Measurements from ENCODE around the gene AKR1C1.
"Not testable (repeated sequence)": the region's sequence is repeated elsewhere in the genome, so short reads cannot be mapped to it uniquely, and the experiment has no call there.

DNA sequence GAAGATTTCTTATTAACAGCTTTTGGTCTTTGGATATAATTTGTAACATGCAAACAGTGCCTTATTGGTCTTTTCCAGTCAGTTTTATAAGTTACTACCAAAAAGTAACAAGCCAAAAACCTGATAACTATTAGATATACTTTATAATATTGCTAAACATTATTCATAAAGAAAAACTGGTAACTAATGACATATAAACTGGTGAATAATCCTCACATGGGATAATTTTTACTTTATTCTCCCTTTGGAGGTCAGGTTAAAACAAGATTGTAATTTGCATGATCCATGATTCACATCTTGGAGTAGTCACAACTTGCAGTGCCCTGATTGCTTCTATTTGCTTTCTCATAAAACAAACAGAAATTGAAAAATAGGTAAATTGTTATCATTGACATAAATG, 41.3 kb downstream of the AKR1C1 start:
- TF ChIP-seq, protein P1, sequence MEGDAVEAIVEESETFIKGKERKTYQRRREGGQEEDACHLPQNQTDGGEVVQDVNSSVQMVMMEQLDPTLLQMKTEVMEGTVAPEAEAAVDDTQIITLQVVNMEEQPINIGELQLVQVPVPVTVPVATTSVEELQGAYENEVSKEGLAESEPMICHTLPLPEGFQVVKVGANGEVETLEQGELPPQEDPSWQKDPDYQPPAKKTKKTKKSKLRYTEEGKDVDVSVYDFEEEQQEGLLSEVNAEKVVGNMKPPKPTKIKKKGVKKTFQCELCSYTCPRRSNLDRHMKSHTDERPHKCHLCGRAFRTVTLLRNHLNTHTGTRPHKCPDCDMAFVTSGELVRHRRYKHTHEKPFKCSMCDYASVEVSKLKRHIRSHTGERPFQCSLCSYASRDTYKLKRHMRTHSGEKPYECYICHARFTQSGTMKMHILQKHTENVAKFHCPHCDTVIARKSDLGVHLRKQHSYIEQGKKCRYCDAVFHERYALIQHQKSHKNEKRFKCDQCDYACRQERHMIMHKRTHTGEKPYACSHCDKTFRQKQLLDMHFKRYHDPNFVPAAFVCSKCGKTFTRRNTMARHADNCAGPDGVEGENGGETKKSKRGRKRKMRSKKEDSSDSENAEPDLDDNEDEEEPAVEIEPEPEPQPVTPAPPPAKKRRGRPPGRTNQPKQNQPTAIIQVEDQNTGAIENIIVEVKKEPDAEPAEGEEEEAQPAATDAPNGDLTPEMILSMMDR (conservative IDR thresholded peaks at IDR 0.05 in 1 of 2, IDR thresholded peaks at IDR 0.05 in 1 of 2; ENCODE audit: low read depth in 1 of 2, low read length in 2 of 2): not testable (repeated sequence)
- TF ChIP-seq EZH2 (IDR thresholded peaks at IDR 0.05; ENCODE audit: low read length, missing control alignments): not testable (repeated sequence)
